ENCODE results near the gene MYL5.

Gene MYL5

GRCh38 chr4:717601-718320 lies 43.4 kb downstream of the MYL5 start:
- Histone ChIP-seq H3K9me3 (ENCODE audit: control insufficient read depth, low read length) (no peaks in the 10 kb centered on the region), H3K9ac (ENCODE audit: low read length) (no peak overlapping the region), H3K36me3 (ENCODE audit: control insufficient read depth, insufficient read depth, low read length) (no peaks in the 10 kb centered on the region), H3K4me3 (ENCODE audit: low read length) (no peak overlapping the region), H3K4me1 (ENCODE audit: control insufficient read depth, insufficient read depth, low read length) (peaks cover 14% of the 10 kb centered on the region), H3K27me3 (ENCODE audit: control insufficient read depth, insufficient read depth, low read length) (no peaks in the 10 kb centered on the region)

- Histone ChIP-seq H3K27me3 (ENCODE audit: control insufficient read depth, insufficient read depth, low read length) (no peaks in the 10 kb centered on the region), H3K36me3 (ENCODE audit: control insufficient read depth, insufficient read depth, low read length) (no peaks in the 10 kb centered on the region), H3K4me3 (ENCODE audit: low read length) (no peak overlapping the region), H3K9ac (ENCODE audit: low read length) (no peak overlapping the region), H3K9me3 (ENCODE audit: control insufficient read depth, low read length) (no peaks in the 10 kb centered on the region), H3K4me1 (ENCODE audit: control insufficient read depth, insufficient read depth, low read length) (peaks cover 14% of the 10 kb centered on the region)
Measured at GRCh38 chr4:718460-718859, 44.1 kb downstream of the MYL5 start.

GRCh38 chr4:720111-720860 lies 45.9 kb downstream of the MYL5 start:
- H3K27me3 ChIP-seq (ENCODE audit: control insufficient read depth, insufficient read depth, low read length): no peaks in the 10 kb centered on the region
- peaks cover 26% of the 10 kb centered on the region for H3K4me1 ChIP-seq (ENCODE audit: control insufficient read depth, insufficient read depth, low read length)
- no peaks in the 10 kb centered on the region for H3K9me3 ChIP-seq (ENCODE audit: control insufficient read depth, low read length)
- H3K4me3 ChIP-seq (ENCODE audit: low read length): no peak overlapping the region
- H3K36me3 ChIP-seq (ENCODE audit: control insufficient read depth, insufficient read depth, low read length): no peaks in the 10 kb centered on the region
- H3K9ac ChIP-seq (ENCODE audit: low read length): no peak overlapping the region

GRCh38 chr4:721261-722168 lies 47.2 kb downstream of the MYL5 start:
- no peaks in the 10 kb centered on the region for H3K9me3 ChIP-seq (ENCODE audit: control insufficient read depth, low read length)
- peaks cover 26% of the 10 kb centered on the region for H3K4me1 ChIP-seq (ENCODE audit: control insufficient read depth, insufficient read depth, low read length)
- H3K4me3 ChIP-seq (ENCODE audit: low read length): no peak overlapping the region
- H3K9ac ChIP-seq (ENCODE audit: low read length): no peak overlapping the region
- H3K36me3 ChIP-seq (ENCODE audit: control insufficient read depth, insufficient read depth, low read length): no peaks in the 10 kb centered on the region
- H3K27me3 ChIP-seq (ENCODE audit: control insufficient read depth, insufficient read depth, low read length): no peaks in the 10 kb centered on the region

- Histone ChIP-seq H3K36me3 (ENCODE audit: control insufficient read depth, insufficient read depth, low read length) (no peaks in the 10 kb centered on the region), H3K4me1 (ENCODE audit: control insufficient read depth, insufficient read depth, low read length) (peaks cover 25% of the 10 kb centered on the region), H3K4me3 (ENCODE audit: low read length) (no peak overlapping the region), H3K9me3 (ENCODE audit: control insufficient read depth, low read length) (no peaks in the 10 kb centered on the region), H3K9ac (ENCODE audit: low read length) (no peak overlapping the region), H3K27me3 (ENCODE audit: control insufficient read depth, insufficient read depth, low read length) (no peaks in the 10 kb centered on the region)
Measured at GRCh38 chr4:722169-722725, 47.9 kb downstream of the MYL5 start.

GRCh38 chr4:722851-723360 lies 48.6 kb downstream of the MYL5 start:
- H3K9ac ChIP-seq (ENCODE audit: low read length): no peak overlapping the region
- H3K9me3 ChIP-seq (ENCODE audit: control insufficient read depth, low read length): no peaks in the 10 kb centered on the region
- H3K27me3 ChIP-seq (ENCODE audit: control insufficient read depth, insufficient read depth, low read length): no peaks in the 10 kb centered on the region
- H3K4me3 ChIP-seq (ENCODE audit: low read length): no peak overlapping the region
- H3K4me1 ChIP-seq (ENCODE audit: control insufficient read depth, insufficient read depth, low read length): peaks cover 23% of the 10 kb centered on the region
- H3K36me3 ChIP-seq (ENCODE audit: control insufficient read depth, insufficient read depth, low read length): no peaks in the 10 kb centered on the region

- no peak overlapping the region for H3K4me3 ChIP-seq (ENCODE audit: low read length)
- no peaks in the 10 kb centered on the region for H3K27me3 ChIP-seq (ENCODE audit: control insufficient read depth, insufficient read depth, low read length)
- peaks cover 23% of the 10 kb centered on the region for H3K4me1 ChIP-seq (ENCODE audit: control insufficient read depth, insufficient read depth, low read length)
- H3K9ac ChIP-seq (ENCODE audit: low read length): no peak overlapping the region
- no peaks in the 10 kb centered on the region for H3K36me3 ChIP-seq (ENCODE audit: control insufficient read depth, insufficient read depth, low read length)
- H3K9me3 ChIP-seq (ENCODE audit: control insufficient read depth, low read length): no peaks in the 10 kb centered on the region
Measured at GRCh38 chr4:723751-724530, 49.6 kb downstream of the MYL5 start.

GRCh38 chr4:725391-726234 lies 51.3 kb downstream of the MYL5 start:
- H3K27me3 ChIP-seq (ENCODE audit: control insufficient read depth, insufficient read depth, low read length): no peaks in the 10 kb centered on the region
- no peak overlapping the region for H3K4me3 ChIP-seq (ENCODE audit: low read length)
- H3K4me1 ChIP-seq (ENCODE audit: control insufficient read depth, insufficient read depth, low read length): peaks cover 23% of the 10 kb centered on the region
- H3K9me3 ChIP-seq (ENCODE audit: control insufficient read depth, low read length): no peaks in the 10 kb centered on the region
- no peak overlapping the region for H3K9ac ChIP-seq (ENCODE audit: low read length)
- H3K36me3 ChIP-seq (ENCODE audit: control insufficient read depth, insufficient read depth, low read length): no peaks in the 10 kb centered on the region

GRCh38 chr4:726235-726787 lies 52.0 kb downstream of the MYL5 start:
- no peak overlapping the region for H3K4me3 ChIP-seq (ENCODE audit: low read length)
- no peak overlapping the region for H3K9ac ChIP-seq (ENCODE audit: low read length)
- no peaks in the 10 kb centered on the region for H3K9me3 ChIP-seq (ENCODE audit: control insufficient read depth, low read length)
- no peaks in the 10 kb centered on the region for H3K36me3 ChIP-seq (ENCODE audit: control insufficient read depth, insufficient read depth, low read length)
- H3K4me1 ChIP-seq (ENCODE audit: control insufficient read depth, insufficient read depth, low read length): peaks cover 20% of the 10 kb centered on the region
- H3K27me3 ChIP-seq (ENCODE audit: control insufficient read depth, insufficient read depth, low read length): no peaks in the 10 kb centered on the region

GRCh38 chr4:726838-727237 lies 52.5 kb downstream of the MYL5 start:
- Histone ChIP-seq H3K9me3 (ENCODE audit: control insufficient read depth, low read length) (no peaks in the 10 kb centered on the region), H3K36me3 (ENCODE audit: control insufficient read depth, insufficient read depth, low read length) (no peaks in the 10 kb centered on the region), H3K9ac (ENCODE audit: low read length) (no peak overlapping the region), H3K4me1 (ENCODE audit: control insufficient read depth, insufficient read depth, low read length) (peaks cover 14% of the 10 kb centered on the region), H3K4me3 (ENCODE audit: low read length) (no peak overlapping the region), H3K27me3 (ENCODE audit: control insufficient read depth, insufficient read depth, low read length) (no peaks in the 10 kb centered on the region)
